KMS-11 (cell line): ENCODE results near the gene ZC3H13.

Source experiments
- H2AFZ ChIP-seq: fragments of 200-600 bp; sonication (generic); 2 replicates; pipeline ENCODE4 v1.6.1; 2016; ENCODE audit warnings: antibody characterized with exemption, mixed run types, low read depth
- H3K27ac ChIP-seq: fragments of 200-600 bp; sonication (generic); 2 replicates; pipeline ENCODE4 v1.6.1; 2016; ENCODE audit warnings: mild to moderate bottlenecking, mixed run types
- H3K27me3 ChIP-seq: fragments of 200-600 bp; sonication (generic); 2 replicates; pipeline ENCODE4 v1.6.1; 2017; ENCODE audit warnings: mild to moderate bottlenecking, low read depth, mixed run types, moderate library complexity; ENCODE audit not compliant: insufficient read depth
- H3K36me3 ChIP-seq: fragments of 200-600 bp; sonication (generic); 2 replicates; pipeline ENCODE4 v1.6.1; 2017; ENCODE audit warnings: mild to moderate bottlenecking, mixed run types; ENCODE audit not compliant: insufficient read depth
- H3K4me1 ChIP-seq: fragments of 200-600 bp; sonication (generic); 2 replicates; pipeline ENCODE4 v1.6.1; 2016; ENCODE audit warnings: mild to moderate bottlenecking, low read depth, mixed run types; ENCODE audit not compliant: poor library complexity, severe bottlenecking
- H3K4me2 ChIP-seq: fragments of 200-600 bp; sonication (generic); 2 replicates; pipeline ENCODE4 v1.7.0; 2016; ENCODE audit warnings: mild to moderate bottlenecking, mixed run types
- H3K4me3 ChIP-seq: fragments of 200-600 bp; sonication (generic); IDR thresholded peaks from 2 replicates; pipeline ENCODE4 v1.6.1; 2017; ENCODE audit warnings: low read depth, low read length, mixed read lengths; ENCODE audit not compliant: insufficient read depth
- H3K79me2 ChIP-seq: fragments of 200-600 bp; sonication (generic); 2 replicates; pipeline ENCODE4 v1.6.1; 2016; ENCODE audit warnings: low read depth, mixed run types; ENCODE audit not compliant: insufficient read depth
- H3K9ac ChIP-seq: fragments of 200-600 bp; sonication (generic); 2 replicates; pipeline ENCODE4 v1.6.1; 2016; ENCODE audit warnings: mild to moderate bottlenecking, mixed run types
- H4K20me1 ChIP-seq: fragments of 200-600 bp; sonication (generic); 2 replicates; pipeline ENCODE4 v1.6.1; 2016; ENCODE audit warnings: mild to moderate bottlenecking, mixed run types; ENCODE audit not compliant: insufficient read depth
- TF ChIP-seq, protein P1 (sequence below): fragments of 200-600 bp; sonication (generic); conservative IDR thresholded peaks from 2 replicates; pipeline ENCODE4 v1.6.1; 2017; ENCODE audit warnings: low read depth, mild to moderate bottlenecking, antibody characterized with exemption, low read length, moderate library complexity, mixed read lengths

The ZC3H13 gene

DNA sequence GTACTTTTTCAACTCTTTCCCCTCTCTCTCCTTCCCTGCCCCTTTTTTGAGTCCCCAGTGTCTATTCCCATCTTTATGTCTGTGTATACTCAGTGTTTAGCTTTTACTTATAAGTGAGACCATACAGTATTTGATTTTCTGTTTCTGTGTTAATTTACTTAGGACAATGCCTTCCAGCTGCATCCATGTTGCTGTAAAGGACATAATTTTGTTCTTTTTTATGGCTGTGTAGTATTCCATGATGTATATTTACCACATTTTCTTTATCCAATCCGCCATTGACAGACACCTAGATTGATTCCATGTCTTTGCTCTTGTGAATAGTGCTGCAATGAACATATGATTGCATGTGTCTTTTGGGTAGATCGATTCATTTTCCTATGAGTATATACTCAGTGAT, 10.7 kb upstream of the ZC3H13 start:
- TF ChIP-seq, protein P1, sequence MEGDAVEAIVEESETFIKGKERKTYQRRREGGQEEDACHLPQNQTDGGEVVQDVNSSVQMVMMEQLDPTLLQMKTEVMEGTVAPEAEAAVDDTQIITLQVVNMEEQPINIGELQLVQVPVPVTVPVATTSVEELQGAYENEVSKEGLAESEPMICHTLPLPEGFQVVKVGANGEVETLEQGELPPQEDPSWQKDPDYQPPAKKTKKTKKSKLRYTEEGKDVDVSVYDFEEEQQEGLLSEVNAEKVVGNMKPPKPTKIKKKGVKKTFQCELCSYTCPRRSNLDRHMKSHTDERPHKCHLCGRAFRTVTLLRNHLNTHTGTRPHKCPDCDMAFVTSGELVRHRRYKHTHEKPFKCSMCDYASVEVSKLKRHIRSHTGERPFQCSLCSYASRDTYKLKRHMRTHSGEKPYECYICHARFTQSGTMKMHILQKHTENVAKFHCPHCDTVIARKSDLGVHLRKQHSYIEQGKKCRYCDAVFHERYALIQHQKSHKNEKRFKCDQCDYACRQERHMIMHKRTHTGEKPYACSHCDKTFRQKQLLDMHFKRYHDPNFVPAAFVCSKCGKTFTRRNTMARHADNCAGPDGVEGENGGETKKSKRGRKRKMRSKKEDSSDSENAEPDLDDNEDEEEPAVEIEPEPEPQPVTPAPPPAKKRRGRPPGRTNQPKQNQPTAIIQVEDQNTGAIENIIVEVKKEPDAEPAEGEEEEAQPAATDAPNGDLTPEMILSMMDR: no peak
- no peaks in the 10 kb centered on the region for H3K36me3 ChIP-seq

DNA sequence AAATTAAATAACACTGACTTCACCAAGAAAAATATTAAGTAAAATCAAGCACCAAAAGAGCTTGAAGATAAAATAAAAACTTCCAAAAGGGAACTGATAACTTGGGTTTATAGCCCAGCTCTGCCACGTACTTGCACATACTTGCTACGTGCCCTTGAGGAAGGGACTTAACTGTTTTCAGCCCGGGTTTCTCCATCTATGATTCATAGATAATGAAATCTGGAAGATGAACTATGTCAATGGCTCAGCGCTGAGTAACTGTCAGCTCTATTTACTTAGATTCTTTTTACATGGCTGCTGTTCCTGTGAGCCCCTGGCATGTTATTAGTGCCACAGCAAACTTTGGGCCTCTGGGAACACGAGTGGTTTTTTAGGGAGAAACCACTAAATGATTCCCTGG, 9.6 kb upstream of the ZC3H13 start:
- Histone ChIP-seq H3K4me1 (no peaks in the 10 kb centered on the region), H3K36me3 (no peaks in the 10 kb centered on the region), H3K4me3 (no peak overlapping the region), H3K79me2 (no peaks in the 10 kb centered on the region), H3K4me2 (no peak overlapping the region), H3K27me3 (no peaks in the 10 kb centered on the region), H3K9ac (no peak overlapping the region), H2AFZ (no peak overlapping the region), H4K20me1 (no peaks in the 10 kb centered on the region), H3K27ac (no peak overlapping the region)
- TF ChIP-seq, protein P1: no peak

More for the DNA sequence above, 10.7 kb upstream of the ZC3H13 start:
- no peak overlapping the region for H2AFZ ChIP-seq
- no peaks in the 10 kb centered on the region for H4K20me1 ChIP-seq
- H3K4me2 ChIP-seq: no peak overlapping the region
- no peaks in the 10 kb centered on the region for H3K4me1 ChIP-seq
- H3K9ac ChIP-seq: no peak overlapping the region
- no peak overlapping the region for H3K27ac ChIP-seq
- no peaks in the 10 kb centered on the region for H3K79me2 ChIP-seq
- H3K4me3 ChIP-seq: no peak overlapping the region
- H3K27me3 ChIP-seq: no peaks in the 10 kb centered on the region

DNA sequence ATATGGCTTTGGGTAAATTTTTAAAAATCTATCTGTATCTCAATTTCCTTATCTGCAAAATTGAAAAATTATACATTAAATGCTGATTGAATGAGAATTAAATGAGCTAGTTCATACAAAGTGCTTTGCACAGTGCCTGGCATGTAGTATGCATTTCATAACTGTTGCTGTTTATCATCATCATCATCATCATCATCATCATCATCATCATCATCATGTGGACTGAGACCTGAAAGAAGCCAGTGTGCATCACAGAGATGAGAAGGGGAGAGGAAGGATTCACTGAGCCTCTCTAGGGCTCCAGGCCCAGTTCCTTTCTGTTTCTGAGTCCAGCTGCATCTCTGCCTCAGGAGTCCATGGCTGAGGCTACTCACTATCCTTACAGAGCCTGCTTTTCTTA, 6.9 kb upstream of the ZC3H13 start:
- Histone ChIP-seq H3K36me3 (no peaks in the 10 kb centered on the region), H3K4me1 (no peaks in the 10 kb centered on the region), H3K9ac (no peak overlapping the region), H3K27me3 (no peaks in the 10 kb centered on the region), H3K4me2 (no peak overlapping the region), H3K4me3 (no peak overlapping the region), H3K79me2 (no peaks in the 10 kb centered on the region), H4K20me1 (no peaks in the 10 kb centered on the region), H3K27ac (no peak overlapping the region), H2AFZ (no peak overlapping the region)
- TF ChIP-seq, protein P1: no peak

DNA sequence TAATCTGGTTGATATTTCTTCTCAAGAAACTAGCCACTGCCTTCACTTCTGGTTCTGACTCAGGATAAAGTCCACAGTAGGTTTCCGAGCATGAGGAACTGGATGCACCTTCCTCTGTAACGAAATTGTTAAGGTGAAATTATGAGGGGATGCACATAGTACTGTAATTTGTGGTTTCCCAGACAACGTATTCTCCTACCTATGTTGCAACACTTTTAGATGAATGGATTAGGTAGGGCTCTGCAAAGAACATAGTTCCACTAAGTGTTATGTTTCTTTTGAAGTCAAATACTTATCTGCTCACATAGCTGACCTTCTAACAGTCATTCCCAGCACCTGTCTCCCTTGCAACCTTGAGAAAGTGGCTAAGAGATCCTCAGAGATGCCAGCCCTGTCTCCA, 5.7 kb upstream of the ZC3H13 start:
- no peaks in the 10 kb centered on the region for H3K79me2 ChIP-seq

More for the DNA sequence above, 5.7 kb upstream of the ZC3H13 start:
- Histone ChIP-seq H3K36me3 (no peaks in the 10 kb centered on the region), H3K4me2 (no peak overlapping the region), H3K27me3 (no peaks in the 10 kb centered on the region), H3K9ac (no peak overlapping the region), H3K4me1 (peaks cover 6% of the 10 kb centered on the region), H3K4me3 (no peak overlapping the region), H3K27ac (no peak overlapping the region), H2AFZ (no peak overlapping the region), H4K20me1 (no peaks in the 10 kb centered on the region)
- TF ChIP-seq, protein P1: no peak
